PC-9 (cell line): ENCODE data around the gene GBGT1.

Source experiments
- CTCF ChIP-seq: fragments of 200-600 bp; sonication (generic); conservative IDR thresholded peaks from 2 replicates; pipeline ENCODE4 v1.6.1; 2017; ENCODE audit warnings: mixed run types, antibody characterized with exemption, mild to moderate bottlenecking, moderate library complexity
- EZH2 ChIP-seq: fragments of 200-600 bp; sonication (generic); IDR thresholded peaks from 2 replicates; pipeline ENCODE4 v1.8.0; 2017; ENCODE audit warnings: antibody characterized with exemption, low read depth

GRCh38 chr9:133204993-133205336 is 41.3 kb upstream of the GBGT1 start:
- TF ChIP-seq CTCF (no peak), EZH2 (no peak)
